NCI-H146 (cell line): ENCODE results near the gene ZNF692.

Source experiments
- DNase-seq: peaks from one replicate; lab custom pipeline; 2025; lab: John Stamatoyannopoulos, UW

Gene ZNF692

GRCh38 chr1:248825136-248825535 lies 33.7 kb downstream of the ZNF692 start:
- no peak for DNase-seq

GRCh38 chr1:248824701-248825100 lies 34.2 kb downstream of the ZNF692 start:
- no peak for DNase-seq

GRCh38 chr1:248824301-248824700 lies 34.6 kb downstream of the ZNF692 start:
- no peak for DNase-seq

GRCh38 chr1:248823517-248824001 lies 35.3 kb downstream of the ZNF692 start:
- no peak for DNase-seq

- no peak for DNase-seq
Observed at GRCh38 chr1:248822148-248823032, 36.5 kb downstream of the ZNF692 start.

- no peak for DNase-seq
Observed at GRCh38 chr1:248821641-248822040, 37.2 kb downstream of the ZNF692 start.

GRCh38 chr1:248821101-248821500 lies 37.8 kb downstream of the ZNF692 start:
- DNase-seq, result no peak

GRCh38 chr1:248820041-248820585 lies 38.8 kb downstream of the ZNF692 start:
- no peak for DNase-seq

GRCh38 chr1:248818505-248819374 lies 40.1 kb downstream of the ZNF692 start:
- DNase-seq, result no peak

GRCh38 chr1:248817065-248817464 lies 41.8 kb downstream of the ZNF692 start:
- no peak for DNase-seq

GRCh38 chr1:248816042-248816851 lies 42.6 kb downstream of the ZNF692 start:
- DNase-seq, result no peak

GRCh38 chr1:248815407-248816034 lies 43.4 kb downstream of the ZNF692 start:
- DNase-seq, result no peak

GRCh38 chr1:248814351-248814750 lies 44.5 kb downstream of the ZNF692 start:
- no peak for DNase-seq

- DNase-seq, result no peak
Observed at GRCh38 chr1:248813546-248813945, 45.3 kb downstream of the ZNF692 start.

- DNase-seq, result no peak
Observed at GRCh38 chr1:248812736-248813425, 46.0 kb downstream of the ZNF692 start.

GRCh38 chr1:248811514-248812490 lies 47.1 kb downstream of the ZNF692 start:
- DNase-seq, result no peak

GRCh38 chr1:248810727-248811513 lies 48.0 kb downstream of the ZNF692 start:
- no peak for DNase-seq

GRCh38 chr1:248810000-248810726 lies 48.7 kb downstream of the ZNF692 start:
- DNase-seq, result no peak
